HCT116 (cell line): ENCODE results near the gene AP4S1. TPM values are rescaled to one million over a fixed set of nuclear protein-coding genes. Genes with fewer than 3 reads are reported as not detected.

ENCODE experiments used
- ATAC-seq: fragments of 200-7000 bp; cut with Tn5 transposase; 2 replicates; pipeline ENCODE4 v1.9.1; 2020; ENCODE audit warnings: mild to moderate bottlenecking, moderate library complexity
- BruUV-seq: library from RNA; stranded (reverse); fragments of 400-500 nt; replicated peaks from 2 replicates; lab custom pipeline; 2021; lab: Mats Ljungman, UMichigan
- CTCF ChIA-PET: fragments of 300-600 bp; sonication (Branson Sonifier 250); formaldehyde crosslinking; loops from one replicate; lab custom pipeline; 2021; ENCODE audit warnings: antibody characterized with exemption; lab: Charles Lee
- POLR2A ChIA-PET: fragments of 300-600, 350-600 bp; sonication (Branson Sonifier 250); formaldehyde crosslinking; loops from one replicate; lab custom pipeline; 2021; ENCODE audit warnings: antibody characterized with exemption; lab: Charles Lee
- RAD21 ChIA-PET, 2 experiments: fragments of 300-600 bp; sonication (Branson Sonifier 250); formaldehyde crosslinking; loops; one replicate each; lab custom pipeline; 2023; ENCODE audit warnings: low total read pairs in 2 of 2; ENCODE audit not compliant: uncharacterized antibody in 2 of 2, unreplicated experiment in 2 of 2, low non-redundant PET in 1 of 2; lab: Charles Lee
- DNase-seq: peaks from one replicate; pipeline ENCODE4 v3.0.0-alpha.2; 2010; ENCODE audit warnings: low read depth, low spot score
- H2AFZ ChIP-seq: fragments of 200-600 bp; shearing (Covaris generic), sonication (generic); 2 replicates; pipeline ENCODE4 v1.6.1; 2017; ENCODE audit warnings: low read depth, mixed run types, mixed read lengths, antibody characterized with exemption, low read length; ENCODE audit not compliant: poor library complexity, severe bottlenecking
- H3K27ac ChIP-seq: 2 replicates; pipeline ENCODE4 v1.5.1; 2012; ENCODE audit warnings: low read depth, low read length
- H3K27me3 ChIP-seq: fragments of 200-600 bp; sonication (generic); 2 replicates; pipeline ENCODE4 v1.6.1; 2016; ENCODE audit warnings: mixed run types, low read length, mixed read lengths; ENCODE audit not compliant: insufficient read depth
- H3K36me3 ChIP-seq, 2 experiments: fragments of 200-500 bp in 1 of 2; fragments of 200-600 bp in 1 of 2; sonication (Bioruptor generic) in 1 of 2; sonication (generic) in 1 of 2; 2 replicates each; pipeline versions ENCODE4 v1.5.1 to v1.6.1; 2014 to 2016; ENCODE audit warnings: low read length in 2 of 2, inconsistent platforms in 1 of 2, mixed read lengths in 1 of 2, mixed run types in 1 of 2; ENCODE audit not compliant: insufficient read depth in 2 of 2, control insufficient read depth in 1 of 2
- H3K4me1 ChIP-seq, 2 experiments: fragments of 200-600 bp in 1 of 2; sonication (generic) in 1 of 2; 2 replicates each; pipeline versions ENCODE4 v1.5.1 to v1.6.1; 2012 to 2017; ENCODE audit warnings: low read length in 2 of 2, inconsistent platforms in 1 of 2, mild to moderate bottlenecking in 1 of 2, mixed read lengths in 1 of 2, mixed run types in 1 of 2, moderate library complexity in 1 of 2; ENCODE audit not compliant: insufficient read depth in 2 of 2, control insufficient read depth in 1 of 2
- H3K4me2 ChIP-seq: fragments of 200-600 bp; sonication (generic); 2 replicates; pipeline ENCODE4 v1.6.1; 2017; ENCODE audit warnings: mixed run types, low read length, mixed read lengths
- H3K4me3 ChIP-seq, 2 experiments: fragments of 200-600 bp in 1 of 2; sonication (generic) in 1 of 2; replicated peaks in 1 of 2; 2 replicates each; pipeline ENCODE4 v1.5.1; 2011 to 2016; ENCODE audit warnings: low read length in 2 of 2, control low read depth in 1 of 2, low read depth in 1 of 2, mild to moderate bottlenecking in 1 of 2, mixed read lengths in 1 of 2, mixed run types in 1 of 2
- H3K79me2 ChIP-seq: fragments of 200-600 bp; sonication (generic); 2 replicates; pipeline ENCODE4 v1.6.1; 2017; ENCODE audit warnings: mild to moderate bottlenecking, mixed run types, low read length, moderate library complexity, mixed read lengths; ENCODE audit not compliant: insufficient read depth
- H3K9ac ChIP-seq: fragments of 200-600 bp; sonication (generic); 2 replicates; pipeline ENCODE4 v1.6.1; 2016; ENCODE audit warnings: low read length, mixed read lengths
- H3K9me2 ChIP-seq: fragments of 200-600 bp; sonication (generic), shearing (Covaris generic); 2 replicates; pipeline ENCODE4 v1.6.1; 2017; ENCODE audit warnings: mixed run types, mild to moderate bottlenecking, moderate library complexity; ENCODE audit not compliant: insufficient read depth
- H3K9me3 ChIP-seq, 2 experiments: fragments of 200-500 bp in 1 of 2; fragments of 200-600 bp in 1 of 2; sonication (Bioruptor generic) in 1 of 2; sonication (generic) in 1 of 2; 2 replicates each; pipeline ENCODE4 v1.6.1; 2014 to 2017; ENCODE audit warnings: low read length in 2 of 2, mixed read lengths in 2 of 2, inconsistent platforms in 1 of 2, low read depth in 1 of 2, mild to moderate bottlenecking in 1 of 2, mixed run types in 1 of 2, moderate library complexity in 1 of 2; ENCODE audit not compliant: control insufficient read depth in 1 of 2, insufficient read depth in 1 of 2
- H4K20me1 ChIP-seq: fragments of 200-600 bp; sonication (generic), shearing (Covaris generic); 2 replicates; pipeline ENCODE4 v1.6.1; 2017; ENCODE audit warnings: mixed run types, mild to moderate bottlenecking, moderate library complexity; ENCODE audit not compliant: insufficient read depth
- CBX3 ChIP-seq: IDR thresholded peaks from 2 replicates; pipeline ENCODE4 v1.6.1; 2012; ENCODE audit warnings: low read depth
- CEBPB ChIP-seq: IDR thresholded peaks from 2 replicates; pipeline ENCODE4 v1.6.1; 2012; ENCODE audit warnings: low read depth
- EGR1 ChIP-seq: IDR thresholded peaks from 2 replicates; pipeline ENCODE4 v1.6.1; 2012; ENCODE audit warnings: low read depth
- ELF1 ChIP-seq: IDR thresholded peaks from 2 replicates; pipeline ENCODE4 v1.6.1; 2012; ENCODE audit warnings: low read depth, borderline replicate concordance
- EZH2 ChIP-seq: fragments of 200-600 bp; sonication (generic); IDR thresholded peaks from 2 replicates; pipeline ENCODE4 v1.6.1; 2017; ENCODE audit warnings: antibody characterized with exemption, mixed run types
- EZH2phosphoT487 ChIP-seq: fragments of 200-600 bp; IDR thresholded peaks from 2 replicates; pipeline ENCODE4 v1.6.1; 2018; ENCODE audit warnings: antibody characterized with exemption, borderline replicate concordance
- POLR2A ChIP-seq: IDR thresholded peaks from 2 replicates; pipeline ENCODE4 v1.7.0; 2011; ENCODE audit warnings: borderline replicate concordance; ENCODE audit not compliant: insufficient read depth, insufficient read length; ENCODE audit errors: extremely low read depth
- POLR2AphosphoS5 ChIP-seq: IDR thresholded peaks from 2 replicates; pipeline ENCODE4 v1.6.1; 2011; ENCODE audit warnings: mild to moderate bottlenecking, low read depth, low read length, moderate library complexity
- RAD21 ChIP-seq: IDR thresholded peaks from 2 replicates; pipeline ENCODE4 v1.6.1; 2012; ENCODE audit warnings: low read depth, mild to moderate bottlenecking
- SRF ChIP-seq: IDR thresholded peaks from 2 replicates; pipeline ENCODE4 v1.6.1; 2012; ENCODE audit warnings: low read depth
- TCF7L2 ChIP-seq: IDR thresholded peaks from 2 replicates; pipeline ENCODE4 v1.7.0; 2011; ENCODE audit warnings: borderline replicate concordance, inconsistent platforms; ENCODE audit not compliant: insufficient read depth, insufficient read length; ENCODE audit errors: extremely low read depth
- YY1 ChIP-seq: IDR thresholded peaks from 2 replicates; pipeline ENCODE4 v1.6.1; 2011; ENCODE audit warnings: low read length, low read depth, moderate library complexity, mild to moderate bottlenecking; ENCODE audit not compliant: insufficient replicate concordance; ENCODE audit errors: extremely low read depth
- ZFX ChIP-seq: fragments of 450-650 bp; IDR thresholded peaks from 2 replicates; pipeline ENCODE4 v1.6.1; 2017
- ZNF274 ChIP-seq: fragments of 200-500 bp; sonication (Bioruptor generic); IDR thresholded peaks from 2 replicates; pipeline ENCODE4 v1.6.1; 2014; ENCODE audit warnings: mild to moderate bottlenecking, low read depth, low read length, inconsistent platforms
- intact Hi-C: fragments of 100-400 bp; cut with micrococcal nuclease; formaldehyde crosslinking; loops from 2 replicates; pipeline ENCODE4 v1.10.0; 2022
- total RNA-seq: library from RNA; stranded (reverse); gene quantifications from one replicate; pipeline ENCODE4 v1.2.1, GENCODE V29; 2021; ENCODE audit not compliant: unreplicated experiment
- TF ChIP-seq, protein P1 (sequence below): IDR thresholded peaks from 2 replicates; pipeline ENCODE4 v1.6.1; 2011; ENCODE audit warnings: mild to moderate bottlenecking, low read length, moderate library complexity; ENCODE audit not compliant: insufficient replicate concordance; ENCODE audit errors: extremely low read depth
- TF ChIP-seq, protein P2 (sequence below): IDR thresholded peaks from 2 replicates; pipeline ENCODE4 v1.6.1; 2012
- TF ChIP-seq, protein P3 (sequence below): IDR thresholded peaks from 2 replicates; pipeline ENCODE4 v1.6.1; 2012; ENCODE audit warnings: low read depth
- TF ChIP-seq, protein P4 (sequence below): IDR thresholded peaks from 2 replicates; pipeline ENCODE4 v1.6.1; 2012
- TF ChIP-seq, protein P5 (sequence below), 3 experiments: fragments of 200-600 bp in 1 of 3; sonication (generic) in 1 of 3; IDR thresholded peaks in 2 of 3; conservative IDR thresholded peaks in 1 of 3; 2 replicates each; pipeline ENCODE4 v1.5.1; 2012 to 2017; ENCODE audit warnings: low read depth in 2 of 3, low read length in 2 of 3, antibody characterized with exemption in 1 of 3, borderline replicate concordance in 1 of 3, control low read depth in 1 of 3, mild to moderate bottlenecking in 1 of 3, mixed read lengths in 1 of 3, mixed run types in 1 of 3, moderate library complexity in 1 of 3; ENCODE audit not compliant: insufficient read depth in 1 of 3

The AP4S1 gene
- total RNA-seq, 1 experiment from 2014 or later = 5.0 TPM

DNA sequence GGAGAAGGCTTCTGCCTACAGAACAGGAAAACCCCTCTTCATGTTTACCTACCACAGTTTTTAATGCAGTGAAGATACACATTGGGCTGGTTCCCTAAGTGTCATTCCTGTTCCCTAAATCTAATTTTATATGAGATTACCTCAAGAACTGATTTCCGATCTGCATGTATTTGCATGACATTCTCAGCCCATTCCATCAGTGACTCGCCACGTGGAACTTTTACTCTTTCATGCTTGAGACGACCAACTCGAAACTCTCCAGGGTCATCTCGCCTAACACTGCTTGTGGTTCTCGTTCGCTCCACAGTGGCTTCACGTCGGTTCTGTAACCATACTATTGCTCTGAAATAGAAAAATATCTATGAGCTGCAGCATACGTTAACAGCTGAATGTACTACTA, 83.8 kb downstream of the AP4S1 start:
- ChIA-PET POLR2A (no interaction called here), CTCF (interaction anchor here (1.0 kb wide), 1 partner anchor 129 kb away, joined by 3 read pairs; no protein-coding TSS in a partner anchor), RAD21 (no interaction called here)
- Histone ChIP-seq H3K27me3 (no peaks in the 10 kb centered on the region), H3K9me3 (no peaks in the 10 kb centered on the region), H3K4me2 (no peak overlapping the region), H3K4me1 (peaks cover 0 to 3% of the 10 kb centered on the region in 2 experiments; a peak in 1 of 4 replicates), H2AFZ (no peak overlapping the region), H3K4me3 (no peak overlapping the region), H3K9me2 (no peaks in the 10 kb centered on the region), H3K79me2 (no peaks in the 10 kb centered on the region), H3K27ac (no peak overlapping the region), H3K9ac (no peak overlapping the region), H4K20me1 (no peaks in the 10 kb centered on the region), H3K36me3 (peaks cover 64 to 65% of the 10 kb centered on the region in 2 experiments)
- ATAC-seq = no peak
- TF ChIP-seq, protein P1, sequence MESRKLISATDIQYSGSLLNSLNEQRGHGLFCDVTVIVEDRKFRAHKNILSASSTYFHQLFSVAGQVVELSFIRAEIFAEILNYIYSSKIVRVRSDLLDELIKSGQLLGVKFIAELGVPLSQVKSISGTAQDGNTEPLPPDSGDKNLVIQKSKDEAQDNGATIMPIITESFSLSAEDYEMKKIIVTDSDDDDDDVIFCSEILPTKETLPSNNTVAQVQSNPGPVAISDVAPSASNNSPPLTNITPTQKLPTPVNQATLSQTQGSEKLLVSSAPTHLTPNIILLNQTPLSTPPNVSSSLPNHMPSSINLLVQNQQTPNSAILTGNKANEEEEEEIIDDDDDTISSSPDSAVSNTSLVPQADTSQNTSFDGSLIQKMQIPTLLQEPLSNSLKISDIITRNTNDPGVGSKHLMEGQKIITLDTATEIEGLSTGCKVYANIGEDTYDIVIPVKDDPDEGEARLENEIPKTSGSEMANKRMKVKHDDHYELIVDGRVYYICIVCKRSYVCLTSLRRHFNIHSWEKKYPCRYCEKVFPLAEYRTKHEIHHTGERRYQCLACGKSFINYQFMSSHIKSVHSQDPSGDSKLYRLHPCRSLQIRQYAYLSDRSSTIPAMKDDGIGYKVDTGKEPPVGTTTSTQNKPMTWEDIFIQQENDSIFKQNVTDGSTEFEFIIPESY = no peak
- TF ChIP-seq ZNF274 = no peak
- no peak for TF ChIP-seq YY1
- TF ChIP-seq CEBPB = no peak
- TF ChIP-seq, protein P2, sequence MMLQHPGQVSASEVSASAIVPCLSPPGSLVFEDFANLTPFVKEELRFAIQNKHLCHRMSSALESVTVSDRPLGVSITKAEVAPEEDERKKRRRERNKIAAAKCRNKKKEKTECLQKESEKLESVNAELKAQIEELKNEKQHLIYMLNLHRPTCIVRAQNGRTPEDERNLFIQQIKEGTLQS = no peak
- TF ChIP-seq SRF = no peak
- TF ChIP-seq POLR2A = no peak
- TF ChIP-seq, protein P3, sequence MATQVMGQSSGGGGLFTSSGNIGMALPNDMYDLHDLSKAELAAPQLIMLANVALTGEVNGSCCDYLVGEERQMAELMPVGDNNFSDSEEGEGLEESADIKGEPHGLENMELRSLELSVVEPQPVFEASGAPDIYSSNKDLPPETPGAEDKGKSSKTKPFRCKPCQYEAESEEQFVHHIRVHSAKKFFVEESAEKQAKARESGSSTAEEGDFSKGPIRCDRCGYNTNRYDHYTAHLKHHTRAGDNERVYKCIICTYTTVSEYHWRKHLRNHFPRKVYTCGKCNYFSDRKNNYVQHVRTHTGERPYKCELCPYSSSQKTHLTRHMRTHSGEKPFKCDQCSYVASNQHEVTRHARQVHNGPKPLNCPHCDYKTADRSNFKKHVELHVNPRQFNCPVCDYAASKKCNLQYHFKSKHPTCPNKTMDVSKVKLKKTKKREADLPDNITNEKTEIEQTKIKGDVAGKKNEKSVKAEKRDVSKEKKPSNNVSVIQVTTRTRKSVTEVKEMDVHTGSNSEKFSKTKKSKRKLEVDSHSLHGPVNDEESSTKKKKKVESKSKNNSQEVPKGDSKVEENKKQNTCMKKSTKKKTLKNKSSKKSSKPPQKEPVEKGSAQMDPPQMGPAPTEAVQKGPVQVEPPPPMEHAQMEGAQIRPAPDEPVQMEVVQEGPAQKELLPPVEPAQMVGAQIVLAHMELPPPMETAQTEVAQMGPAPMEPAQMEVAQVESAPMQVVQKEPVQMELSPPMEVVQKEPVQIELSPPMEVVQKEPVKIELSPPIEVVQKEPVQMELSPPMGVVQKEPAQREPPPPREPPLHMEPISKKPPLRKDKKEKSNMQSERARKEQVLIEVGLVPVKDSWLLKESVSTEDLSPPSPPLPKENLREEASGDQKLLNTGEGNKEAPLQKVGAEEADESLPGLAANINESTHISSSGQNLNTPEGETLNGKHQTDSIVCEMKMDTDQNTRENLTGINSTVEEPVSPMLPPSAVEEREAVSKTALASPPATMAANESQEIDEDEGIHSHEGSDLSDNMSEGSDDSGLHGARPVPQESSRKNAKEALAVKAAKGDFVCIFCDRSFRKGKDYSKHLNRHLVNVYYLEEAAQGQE = no peak
- TF ChIP-seq, protein P4, sequence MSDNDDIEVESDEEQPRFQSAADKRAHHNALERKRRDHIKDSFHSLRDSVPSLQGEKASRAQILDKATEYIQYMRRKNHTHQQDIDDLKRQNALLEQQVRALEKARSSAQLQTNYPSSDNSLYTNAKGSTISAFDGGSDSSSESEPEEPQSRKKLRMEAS = no peak
- TF ChIP-seq ELF1 = no peak
- TF ChIP-seq, protein P5, sequence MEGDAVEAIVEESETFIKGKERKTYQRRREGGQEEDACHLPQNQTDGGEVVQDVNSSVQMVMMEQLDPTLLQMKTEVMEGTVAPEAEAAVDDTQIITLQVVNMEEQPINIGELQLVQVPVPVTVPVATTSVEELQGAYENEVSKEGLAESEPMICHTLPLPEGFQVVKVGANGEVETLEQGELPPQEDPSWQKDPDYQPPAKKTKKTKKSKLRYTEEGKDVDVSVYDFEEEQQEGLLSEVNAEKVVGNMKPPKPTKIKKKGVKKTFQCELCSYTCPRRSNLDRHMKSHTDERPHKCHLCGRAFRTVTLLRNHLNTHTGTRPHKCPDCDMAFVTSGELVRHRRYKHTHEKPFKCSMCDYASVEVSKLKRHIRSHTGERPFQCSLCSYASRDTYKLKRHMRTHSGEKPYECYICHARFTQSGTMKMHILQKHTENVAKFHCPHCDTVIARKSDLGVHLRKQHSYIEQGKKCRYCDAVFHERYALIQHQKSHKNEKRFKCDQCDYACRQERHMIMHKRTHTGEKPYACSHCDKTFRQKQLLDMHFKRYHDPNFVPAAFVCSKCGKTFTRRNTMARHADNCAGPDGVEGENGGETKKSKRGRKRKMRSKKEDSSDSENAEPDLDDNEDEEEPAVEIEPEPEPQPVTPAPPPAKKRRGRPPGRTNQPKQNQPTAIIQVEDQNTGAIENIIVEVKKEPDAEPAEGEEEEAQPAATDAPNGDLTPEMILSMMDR (IDR thresholded peaks at IDR 0.05 in 2 of 3, conservative IDR thresholded peaks at IDR 0.05 in 1 of 3; ENCODE audit: borderline replicate concordance in 1 of 3, insufficient read depth in 1 of 3, low read depth in 2 of 3, low read length in 2 of 3) = no peak
- no peak for TF ChIP-seq TCF7L2
- TF ChIP-seq CBX3 = no peak
- TF ChIP-seq POLR2AphosphoS5 = no peak
- TF ChIP-seq EGR1 = no peak
- no peak for TF ChIP-seq ZFX
- no peak for TF ChIP-seq EZH2
- no peak for TF ChIP-seq RAD21
- no peak for TF ChIP-seq EZH2phosphoT487
- intact Hi-C loops = no loop called here
- BruUV-seq = no TSS peak
- DNase-seq = no peak
